SH-SY5Y (cell line): ENCODE measurements around the gene SFXN1.

Experiments used
- GATA2 ChIP-seq: IDR thresholded peaks from 2 replicates; pipeline ENCODE4 v1.6.1; 2011; ENCODE audit warnings: mild to moderate bottlenecking, low read depth, low read length
- GATA3 ChIP-seq: IDR thresholded peaks from 2 replicates; pipeline ENCODE4 v1.6.1; 2011; ENCODE audit warnings: low read depth, mild to moderate bottlenecking, low read length, moderate library complexity

GRCh38 chr5:175487514-175488222, 9.3 kb downstream of the SFXN1 start:
- TF ChIP-seq GATA2 (no peak), GATA3 (no peak)
